Left lung (tissue), 10 donors: Measurements from ENCODE around the gene CALML5. TPM values are rescaled to one million over a fixed set of nuclear protein-coding genes. Genes with fewer than 3 reads are reported as not detected.
A peak's percentile ranks its signal among the peaks of the same experiment; 100 is the strongest.

Source experiments
- ATAC-seq: fragments of 200-7000 bp; cut with Tn5 transposase; one replicate; pipeline ENCODE4 v1.9.1; 2020; ENCODE audit warnings: moderate library complexity
- DNase-seq, 4 donors: peaks; one replicate each; pipeline ENCODE4 v3.0.0-alpha.2; 2013 to 2020
- H3K27ac ChIP-seq, 2 donors: fragments of 200-600 bp; sonication (generic) in 1 of 2; one replicate each; pipeline versions ENCODE4 v1.5.0 to v1.8.0; 2020 to 2021
- H3K27me3 ChIP-seq, 2 donors: fragments of 200-600 bp; sonication (generic) in 1 of 2; one replicate each; pipeline versions ENCODE4 v1.5.0 to v1.8.0; 2020 to 2021
- H3K36me3 ChIP-seq, 2 donors: fragments of 200-600 bp; sonication (generic) in 1 of 2; one replicate each; pipeline versions ENCODE4 v1.5.0 to v1.8.0; 2020 to 2021
- H3K4me1 ChIP-seq, 2 donors: fragments of 200-600 bp; one replicate each; pipeline ENCODE4 v1.8.0; 2021
- H3K4me3 ChIP-seq, 2 donors: fragments of 200-600 bp; sonication (generic) in 1 of 2; one replicate each; pipeline versions ENCODE4 v1.5.0 to v1.8.0; 2020 to 2021; ENCODE audit warnings: mild to moderate bottlenecking in 1 of 2
- H3K9me3 ChIP-seq, 2 donors: fragments of 200-600 bp; sonication (generic) in 1 of 2; one replicate each; pipeline versions ENCODE4 v1.5.0 to v1.8.0; 2020 to 2021
- CTCF ChIP-seq, 2 donors: fragments of 200-600 bp; sonication (generic) in 1 of 2; IDR thresholded peaks; one replicate each; pipeline versions ENCODE4 v1.5.0 to v1.8.0; 2021; ENCODE audit warnings: antibody characterized with exemption in 2 of 2
- intact Hi-C, 2 donors: fragments of 100-400 bp; cut with DNase I; formaldehyde crosslinking; loops; one replicate each; pipeline versions ENCODE4 v1.11.2 to v1.14.2; 2022
- polyA plus RNA-seq, 6 donors: library from polyadenylated mRNA; unstranded; fragments of 120-200 nt; gene quantifications; one replicate each; pipeline ENCODE4 v1.2.1, GENCODE V29; 2013; ENCODE audit not compliant: insufficient read length in 6 of 6
- total RNA-seq, 2 donors: library from RNA; stranded (reverse); fragmentation: NEBNext Ultra II Directional; extraction: Animal tissue kit (Norgen Biotek cat#: 25700); gene quantifications; one replicate each; pipeline ENCODE4 v1.2.1, GENCODE V29; 2021
- donor health status: DM: no; HTN: yes; CAD: no.
- donor health status: DM: no; HTN: no; CAD: no.

The CALML5 gene
- total and polyA plus RNA-seq, 8 donors, result not detected

- TF ChIP-seq CTCF (IDR thresholded peaks at IDR 0.05), result no peak
- no peak for ATAC-seq
These were observed 38.3 kb upstream of the CALML5 start for GRCh38 chr10:5537684-5538083.

GRCh38 chr10:5536486-5537081 lies 37.2 kb upstream of the CALML5 start:
- peak in 1 of 4 donors; percentile 1 for DNase-seq
- Histone ChIP-seq H3K9me3 (no peaks in the 10 kb centered on the region), H3K4me1 (peaks cover 0 to 6% of the 10 kb centered on the region in 2 donors), H3K36me3 (no peaks in the 10 kb centered on the region), H3K4me3 (no peak overlapping the region), H3K27me3 (no peaks in the 10 kb centered on the region), H3K27ac (no peak overlapping the region)
- TF ChIP-seq CTCF (IDR thresholded peaks at IDR 0.05), result no peak
- no peak for ATAC-seq
- intact Hi-C loops, result no loop called here

More at GRCh38 chr10:5537684-5538083, 38.3 kb upstream of the CALML5 start:
- H3K4me1 ChIP-seq, result peaks cover 0 to 6% of the 10 kb centered on the region in 2 donors
- DNase-seq, result peak in 1 of 4 donors; percentile 2
- H3K36me3 ChIP-seq, result no peaks in the 10 kb centered on the region
- intact Hi-C loops, result no loop called here
- no peaks in the 10 kb centered on the region for H3K27me3 ChIP-seq
- no peak overlapping the region for H3K4me3 ChIP-seq
- peaks cover 0 to 8% of the 10 kb centered on the region in 2 donors for H3K9me3 ChIP-seq
- H3K27ac ChIP-seq, result no peak overlapping the region

DNA sequence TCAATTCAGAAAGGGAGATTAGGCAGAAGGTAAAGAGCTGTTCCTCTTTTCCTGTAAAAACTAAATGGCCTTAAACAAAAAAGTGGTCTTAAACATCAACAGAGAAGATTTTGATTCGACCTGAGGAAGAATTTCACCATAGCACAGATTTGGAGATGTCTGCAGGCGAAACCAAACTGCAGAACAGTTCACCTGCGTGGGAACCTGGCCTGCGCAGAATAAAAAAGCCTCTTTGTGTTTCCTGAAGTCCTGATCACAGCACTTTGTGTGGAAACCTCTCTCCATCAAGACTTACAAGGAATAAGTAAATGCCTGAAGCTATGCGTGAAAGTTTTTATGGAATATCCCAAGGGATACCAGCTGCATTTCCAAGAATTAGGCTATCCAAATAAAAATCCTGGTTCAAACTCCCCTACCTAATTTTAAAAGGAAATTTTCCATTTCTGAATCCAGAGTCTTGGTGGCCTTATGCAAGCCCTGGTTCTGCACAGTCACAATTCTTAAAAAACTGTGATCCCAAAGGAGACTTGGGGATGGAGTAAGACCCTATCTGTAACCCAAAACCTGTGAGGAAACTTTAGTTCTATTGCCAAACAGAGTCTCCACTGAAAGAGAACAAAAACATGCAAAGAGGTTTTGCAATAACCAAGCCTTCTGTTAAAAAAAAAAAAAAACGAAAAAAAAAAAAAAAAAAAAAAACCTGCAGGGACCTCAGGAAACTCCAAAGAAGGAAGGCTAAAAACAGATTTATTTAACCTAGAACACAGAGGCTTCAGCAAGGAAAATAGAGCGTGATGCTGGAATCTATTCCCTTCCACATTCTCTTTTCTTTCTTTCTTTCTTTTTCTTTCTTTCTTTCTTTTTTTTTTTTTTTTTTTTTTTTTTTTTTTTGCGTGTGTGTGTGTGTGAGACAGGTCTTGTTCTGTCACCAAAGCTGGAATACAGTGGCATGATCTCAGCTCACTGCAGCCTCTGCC lies 35.8 kb upstream of the CALML5 start:
- DNase-seq, result peak in 1 of 4 donors; percentile 49
- peaks cover 0 to 6% of the 10 kb centered on the region in 2 donors for H3K4me1 ChIP-seq
- intact Hi-C loops, result no loop called here
- no peaks in the 10 kb centered on the region for H3K36me3 ChIP-seq
- no peak for TF ChIP-seq CTCF (IDR thresholded peaks at IDR 0.05)
- no peak overlapping the region for H3K4me3 ChIP-seq
- H3K27me3 ChIP-seq, result no peaks in the 10 kb centered on the region
- ATAC-seq, result no peak
- H3K27ac ChIP-seq, result no peak overlapping the region
- H3K9me3 ChIP-seq, result no peaks in the 10 kb centered on the region

DNA sequence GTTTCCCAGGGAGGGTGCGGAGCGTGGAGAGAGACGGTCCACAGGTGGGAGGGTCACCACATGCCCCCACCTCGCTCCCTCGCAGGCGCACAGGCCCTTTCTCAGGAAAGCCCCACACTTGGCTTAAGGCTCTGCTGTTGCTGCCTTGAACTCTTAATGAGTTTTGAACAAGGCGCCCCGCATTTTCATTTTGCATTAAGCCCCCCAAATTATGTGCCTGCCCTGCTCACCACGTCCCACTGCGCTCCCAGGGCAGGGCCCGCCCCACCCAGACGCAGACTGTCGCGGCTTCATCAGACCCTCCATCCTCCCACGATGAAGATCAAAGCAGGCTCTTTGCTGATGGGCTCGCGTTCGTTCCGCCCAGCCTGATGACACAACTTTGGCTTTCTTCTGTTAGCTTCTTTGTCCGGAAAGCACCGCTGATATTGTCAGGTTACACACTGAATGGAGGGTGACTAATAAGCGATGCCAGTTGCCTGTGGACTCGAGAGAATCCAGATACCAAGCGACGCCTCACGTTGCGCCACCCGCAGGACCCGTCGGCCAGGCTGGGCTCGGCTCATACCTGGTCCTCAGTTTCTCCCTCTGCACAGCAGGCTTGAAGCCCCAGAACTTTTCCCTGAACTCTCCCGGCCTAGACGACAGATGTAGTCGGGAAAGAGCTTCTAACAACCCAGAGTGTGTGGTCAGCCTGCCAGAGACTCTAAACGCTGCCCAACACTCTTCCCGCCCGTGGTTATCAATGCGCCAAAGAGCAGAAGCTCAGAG lies 34.9 kb upstream of the CALML5 start:
- Histone ChIP-seq H3K27ac (no peak overlapping the region), H3K36me3 (no peaks in the 10 kb centered on the region), H3K4me1 (peaks cover 0 to 6% of the 10 kb centered on the region in 2 donors), H3K27me3 (no peaks in the 10 kb centered on the region), H3K9me3 (no peaks in the 10 kb centered on the region), H3K4me3 (no peak overlapping the region)
- intact Hi-C loops, result no loop called here
- ATAC-seq (no peak), DNase-seq (peak in 1 of 4 donors; percentile 26)
- no peak for TF ChIP-seq CTCF (IDR thresholded peaks at IDR 0.05)
